ENCODE data around the gene TAS2R1. TPM values are rescaled to one million over a fixed set of nuclear protein-coding genes. Genes with fewer than 3 reads are reported as not detected.
A peak's percentile ranks its signal among the peaks of the same experiment; 100 is the strongest.
"Not testable (repeated sequence)": the region's sequence is repeated elsewhere in the genome, so short reads cannot be mapped to it uniquely, and the experiment has no call there.

TAS2R1 gene
- total and polyA plus RNA-seq, 12 donors: not detected

GRCh38 chr5:9601055-9601739, 29.0 kb downstream of the TAS2R1 start:
- no peak for TF ChIP-seq CTCF (IDR thresholded peaks at IDR 0.05)
- intact Hi-C loops (cut with DNase I): no loop called here
- 61 to 64% methylated on average over 7 of the region's 7 CpGs for WGBS, 2 donors
- peak; percentile 25 to 34 for DNase-seq
- H3K27ac ChIP-seq: no peak overlapping the region
- H3K9me3 ChIP-seq: no peaks in the 10 kb centered on the region
- peak; percentile 38 to 94 (median 60) for ATAC-seq
- peaks cover 0 to 8% (median 0%) of the 10 kb centered on the region in 9 donors for H3K4me1 ChIP-seq
- H3K4me3 ChIP-seq: no peak overlapping the region
- H3K27me3 ChIP-seq: no peaks in the 10 kb centered on the region
- no peaks in the 10 kb centered on the region for H3K36me3 ChIP-seq

GRCh38 chr5:9599391-9599790, 30.8 kb downstream of the TAS2R1 start:
- ATAC-seq (no peak), DNase-seq (no peak)
- TF ChIP-seq CTCF (IDR thresholded peaks at IDR 0.05): no peak
- intact Hi-C loops (cut with DNase I): no loop called here
- 52 to 85% methylated on average over 3 of the region's 3 CpGs for WGBS, 2 donors
- no peaks in the 10 kb centered on the region for H3K36me3 ChIP-seq
- no peak overlapping the region for H3K4me3 ChIP-seq
- H3K4me1 ChIP-seq: peaks cover 0 to 8% (median 0%) of the 10 kb centered on the region in 9 donors
- no peaks in the 10 kb centered on the region for H3K9me3 ChIP-seq
- H3K27ac ChIP-seq: no peak overlapping the region
- no peaks in the 10 kb centered on the region for H3K27me3 ChIP-seq

- H3K9me3 ChIP-seq; intact Hi-C loops (cut with DNase I); DNase-seq; H3K27ac ChIP-seq; H3K4me3 ChIP-seq; H3K4me1 ChIP-seq; H3K36me3 ChIP-seq; ATAC-seq; H3K27me3 ChIP-seq: not testable (repeated sequence)
- WGBS, 2 donors: 68 to 80% methylated on average over 6 of the region's 6 CpGs
These were observed 31.8 kb downstream of the TAS2R1 start for GRCh38 chr5:9598329-9598728.

GRCh38 chr5:9597322-9597721, 32.8 kb downstream of the TAS2R1 start:
- WGBS, 2 donors: 81% methylated on average over 7 of the region's 7 CpGs
- H3K9me3 ChIP-seq; H3K4me3 ChIP-seq; intact Hi-C loops (cut with DNase I); H3K27me3 ChIP-seq; H3K36me3 ChIP-seq; H3K4me1 ChIP-seq; ATAC-seq; DNase-seq; H3K27ac ChIP-seq: not testable (repeated sequence)

GRCh38 chr5:9596824-9597223, 33.3 kb downstream of the TAS2R1 start:
- 25 to 31% methylated on average over 4 of the region's 4 CpGs for WGBS, 2 donors
- TF ChIP-seq CTCF (IDR thresholded peaks at IDR 0.05): no peak
- H3K27me3 ChIP-seq: no peaks in the 10 kb centered on the region
- peaks cover 0 to 8% (median 0%) of the 10 kb centered on the region in 9 donors for H3K4me1 ChIP-seq
- no peaks in the 10 kb centered on the region for H3K9me3 ChIP-seq
- H3K36me3 ChIP-seq: no peaks in the 10 kb centered on the region
- ATAC-seq (no peak), DNase-seq (no peak)
- intact Hi-C loops (cut with DNase I): no loop called here
- no peak overlapping the region for H3K27ac ChIP-seq
- H3K4me3 ChIP-seq: no peak overlapping the region

Measured in heart right ventricle (tissue), 16 donors.